B cell (primary cell): ENCODE results near the gene CNMD. TPM values are rescaled to one million over a fixed set of nuclear protein-coding genes. Genes with fewer than 3 reads are reported as not detected.

Source experiments
- ATAC-seq: fragments of 200-7000 bp; cut with Tn5 transposase; one replicate; pipeline ENCODE4 v1.10.0; 2021; ENCODE audit warnings: low read depth, mild to moderate bottlenecking, moderate number of reproducible peaks, moderate library complexity
- CTCF ChIA-PET: fragments of 350-600 bp; sonication (Branson Sonifier 250); formaldehyde crosslinking; loops from one replicate; lab custom pipeline; 2021; ENCODE audit warnings: antibody characterized with exemption, inconsistent platforms; lab: Charles Lee
- POLR2A ChIA-PET: fragments of 350-600 bp; sonication (Branson Sonifier 250); formaldehyde crosslinking; loops from one replicate; lab custom pipeline; 2021; ENCODE audit warnings: antibody characterized with exemption; lab: Charles Lee
- DNase-seq: peaks from one replicate; pipeline ENCODE4 v3.0.0; 2013
- H2AFZ ChIP-seq: 2 replicates; pipeline ENCODE4 v1.6.1; 2012; ENCODE audit warnings: mild to moderate bottlenecking, low read depth, low read length; ENCODE audit not compliant: insufficient read depth, poor library complexity, severe bottlenecking
- H3K27ac ChIP-seq, 2 donors: 1 replicate in 1 of 2; 2 replicates in 1 of 2; pipeline ENCODE4 v1.5.1; 2012 to 2013; ENCODE audit warnings: low read length in 2 of 2, mild to moderate bottlenecking in 2 of 2, moderate library complexity in 1 of 2
- H3K27me3 ChIP-seq, 4 experiments: fragments of 200-600 bp in 1 of 4; sonication (generic) in 1 of 4; replicated peaks in 1 of 4; 1 replicate in 2 of 4; 2 replicates in 2 of 4; pipeline versions ENCODE4 v1.6.1 to v1.7.0; 2013 to 2016; ENCODE audit warnings: low read length in 3 of 4, mild to moderate bottlenecking in 2 of 4, mixed read lengths in 1 of 4, moderate library complexity in 1 of 4; ENCODE audit not compliant: insufficient read depth in 4 of 4, control insufficient read depth in 3 of 4; ENCODE audit errors: control extremely low read depth in 1 of 4
- H3K36me3 ChIP-seq, 2 experiments: replicated peaks in 1 of 2; 1 replicate in 1 of 2; 2 replicates in 1 of 2; pipeline versions ENCODE4 v1.6.1 to v1.7.1; 2013; ENCODE audit warnings: low read length in 1 of 2; ENCODE audit not compliant: insufficient read depth in 2 of 2, control insufficient read depth in 1 of 2; ENCODE audit errors: control extremely low read depth in 1 of 2, extremely low read depth in 1 of 2
- H3K4me1 ChIP-seq, 2 donors: fragments of 200-600 bp in 1 of 2; sonication (generic) in 1 of 2; 1 replicate in 1 of 2; 2 replicates in 1 of 2; pipeline versions ENCODE4 v1.5.1 to v1.6.1; 2013 to 2017; ENCODE audit warnings: low read length in 2 of 2; ENCODE audit not compliant: control insufficient read depth in 2 of 2, insufficient read depth in 2 of 2
- H3K4me2 ChIP-seq: replicated peaks from 2 replicates; pipeline ENCODE3; 2012; ENCODE audit warnings: mild to moderate bottlenecking, low read depth, low read length; ENCODE audit not compliant: poor library complexity, severe bottlenecking
- H3K4me3 ChIP-seq, 5 experiments: fragments of 200-600 bp in 1 of 5; sonication (generic) in 1 of 5; 1 replicate in 3 of 5; 2 replicates in 2 of 5; pipeline versions ENCODE4 v1.5.1 to v1.7.0; 2011 to 2016; ENCODE audit warnings: low read length in 4 of 5, mild to moderate bottlenecking in 4 of 5, low read depth in 2 of 5, control low read depth in 1 of 5, moderate library complexity in 1 of 5; ENCODE audit not compliant: insufficient read depth in 1 of 5; ENCODE audit errors: control extremely low read depth in 1 of 5, extremely low read depth in 1 of 5
- H3K79me2 ChIP-seq: fragments of 200-600 bp; sonication (generic); one replicate; pipeline ENCODE4 v1.6.0; 2016; ENCODE audit warnings: low read length; ENCODE audit not compliant: control insufficient read depth, insufficient read depth
- H3K9ac ChIP-seq: fragments of 200-600 bp; sonication (generic); 2 replicates; pipeline ENCODE4 v1.6.1; 2017; ENCODE audit warnings: mild to moderate bottlenecking, low read length, moderate library complexity
- H3K9me3 ChIP-seq, 3 donors: one replicate each; pipeline versions ENCODE4 v1.6.1 to v1.7.1; 2013; ENCODE audit warnings: low read length in 2 of 3; ENCODE audit not compliant: control insufficient read depth in 2 of 3, insufficient read depth in 1 of 3; ENCODE audit errors: control extremely low read depth in 1 of 3
- H4K20me1 ChIP-seq: 2 replicates; pipeline ENCODE4 v1.6.0; 2012; ENCODE audit warnings: mild to moderate bottlenecking, low read length; ENCODE audit not compliant: insufficient read depth, control insufficient read depth, poor library complexity, severe bottlenecking
- H3K27ac Mint-ChIP-seq: one replicate; pipeline ENCODE4 v1.8.0; 2021; ENCODE audit warnings: mixed read lengths
- H3K27me3 Mint-ChIP-seq: one replicate; pipeline ENCODE4 v1.8.0; 2021; ENCODE audit warnings: mixed read lengths
- H3K4me1 Mint-ChIP-seq: one replicate; pipeline ENCODE4 v1.8.0; 2021; ENCODE audit warnings: mixed read lengths
- H3K4me3 Mint-ChIP-seq: one replicate; pipeline ENCODE4 v1.8.0; 2021; ENCODE audit warnings: mixed read lengths
- H3K9me3 Mint-ChIP-seq: one replicate; pipeline ENCODE4 v1.8.0; 2022; ENCODE audit warnings: mixed read lengths; ENCODE audit not compliant: insufficient read depth
- CTCF ChIP-seq: fragments of 200-600 bp; IDR thresholded peaks from one replicate; pipeline ENCODE4 v1.8.0; 2022; ENCODE audit warnings: antibody characterized with exemption, mild to moderate bottlenecking
- EZH2 ChIP-seq: IDR thresholded peaks from 2 replicates; pipeline ENCODE4 v1.6.1; 2012; ENCODE audit warnings: borderline replicate concordance, low read depth, mild to moderate bottlenecking, moderate library complexity, low read length; ENCODE audit not compliant: insufficient read depth, poor library complexity, severe bottlenecking
- WGBS: methylation state at CpG from one replicate; pipeline ENCODE4 v1.1.5; 2013; ENCODE audit warnings: missing lambda C conversion rate; ENCODE audit not compliant: insufficient coverage; 5-methylcytosine and 5-hydroxymethylcytosine counted together
- intact Hi-C: fragments of 100-400 bp; cut with micrococcal nuclease; formaldehyde crosslinking; loops from one replicate; pipeline ENCODE4 v1.10.0; 2022
- polyA plus RNA-seq: library from polyadenylated mRNA; depleted of rRNA; stranded (reverse); fragments of >200 nt; gene quantifications from 2 replicates; pipeline ENCODE4 v1.2.3, GENCODE V29; 2012
- total RNA-seq, 2 donors: library from RNA; stranded (reverse); fragments of 120-200 nt in 1 of 2; gene quantifications; 1 replicate in 1 of 2; 2 replicates in 1 of 2; pipeline versions ENCODE4 v1.2.3 to v1.2.4, GENCODE V29; 2013 to 2022

Gene CNMD
- total and polyA plus RNA-seq, 2 donors (not counting 1 experiment from before 2014, with no cell fraction given) = not detected

GRCh38 chr13:52785739-52786138 is 46.1 kb upstream of the CNMD start:
- Histone ChIP-seq H2AFZ (no peak overlapping the region), H3K9ac (no peak overlapping the region), H4K20me1 (no peaks in the 10 kb centered on the region), H3K9me3 (no peaks in the 10 kb centered on the region), H3K4me1 (no peaks in the 10 kb centered on the region), H3K27me3 (peaks cover 0 to 4% (median 0%) of the 10 kb centered on the region in 4 experiments), H3K4me2 (no peak overlapping the region), H3K4me3 (no peak overlapping the region), H3K36me3 (no peaks in the 10 kb centered on the region), H3K79me2 (no peaks in the 10 kb centered on the region), H3K27ac (no peak overlapping the region)
- ChIA-PET CTCF (no interaction called here), POLR2A (no interaction called here)
- no peak for TF ChIP-seq CTCF
- ATAC-seq = no peak
- H3K27ac Mint-ChIP-seq = no peak overlapping the region
- no peak overlapping the region for H3K4me3 Mint-ChIP-seq
- no peaks in the 10 kb centered on the region for H3K9me3 Mint-ChIP-seq
- H3K4me1 Mint-ChIP-seq = no peaks in the 10 kb centered on the region
- H3K27me3 Mint-ChIP-seq = peaks cover 11% of the 10 kb centered on the region
- WGBS = 100% methylated on average over 2 of the region's 5 CpGs
- intact Hi-C loops = no loop called here
- DNase-seq = no peak

- Histone ChIP-seq H3K27me3 (peaks cover 0 to 4% (median 0%) of the 10 kb centered on the region in 4 experiments), H3K4me3 (no peak overlapping the region), H3K9ac (no peak overlapping the region), H3K4me2 (no peak overlapping the region), H3K36me3 (no peaks in the 10 kb centered on the region), H3K27ac (no peak overlapping the region), H4K20me1 (no peaks in the 10 kb centered on the region), H3K4me1 (no peaks in the 10 kb centered on the region), H3K9me3 (no peaks in the 10 kb centered on the region), H3K79me2 (no peaks in the 10 kb centered on the region), H2AFZ (no peak overlapping the region)
- Mint-ChIP-seq H3K27ac (no peak overlapping the region), H3K4me1 (no peaks in the 10 kb centered on the region), H3K9me3 (no peaks in the 10 kb centered on the region), H3K27me3 (peaks cover 11% of the 10 kb centered on the region), H3K4me3 (no peak overlapping the region)
- ChIA-PET POLR2A (no interaction called here), CTCF (no interaction called here)
- WGBS = 90% methylated on average over 3 of the region's 6 CpGs
- intact Hi-C loops = no loop called here
- ATAC-seq (no peak), DNase-seq (no peak)
- TF ChIP-seq EZH2 = no peak
- TF ChIP-seq CTCF = no peak
These were observed 45.1 kb upstream of the CNMD start for GRCh38 chr13:52784591-52785340.
